ENCODE data around the gene LSAMP.

LSAMP gene

GRCh38 chr3:116285781-116286421 is 159.4 kb downstream of the LSAMP start:
- DNase-seq: no peak

- DNase-seq: no peak
These were observed 163.8 kb downstream of the LSAMP start for GRCh38 chr3:116281313-116282143.

DNA sequence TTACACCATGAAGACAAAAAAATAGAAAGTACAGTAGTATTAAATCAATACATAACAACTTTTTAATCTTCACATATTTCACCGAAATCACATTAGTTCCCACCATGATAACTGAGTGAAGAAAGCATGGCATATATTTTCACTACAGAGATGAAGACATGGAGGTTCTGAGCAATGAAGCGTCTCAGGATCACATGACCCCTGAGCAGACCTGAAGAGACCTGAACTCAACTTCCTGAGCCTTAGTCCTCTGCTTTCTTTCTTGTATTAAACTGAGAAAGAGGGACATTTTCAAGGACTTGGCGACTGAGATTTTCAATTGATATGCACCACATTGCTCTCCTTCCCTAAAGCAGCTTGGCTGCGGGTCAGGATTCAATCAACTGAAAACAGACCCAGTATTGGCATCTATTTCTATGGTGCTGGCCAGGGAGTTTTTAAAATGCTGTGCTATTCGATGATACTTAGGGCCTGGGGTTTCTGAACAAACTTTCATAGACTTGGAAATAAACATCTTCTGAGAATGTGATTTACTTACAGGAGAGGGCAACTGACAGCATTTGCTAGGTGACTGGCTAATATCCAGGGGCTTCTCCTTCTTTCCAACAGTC is 165.1 kb downstream of the LSAMP start:
- DNase-seq: no peak

DNA sequence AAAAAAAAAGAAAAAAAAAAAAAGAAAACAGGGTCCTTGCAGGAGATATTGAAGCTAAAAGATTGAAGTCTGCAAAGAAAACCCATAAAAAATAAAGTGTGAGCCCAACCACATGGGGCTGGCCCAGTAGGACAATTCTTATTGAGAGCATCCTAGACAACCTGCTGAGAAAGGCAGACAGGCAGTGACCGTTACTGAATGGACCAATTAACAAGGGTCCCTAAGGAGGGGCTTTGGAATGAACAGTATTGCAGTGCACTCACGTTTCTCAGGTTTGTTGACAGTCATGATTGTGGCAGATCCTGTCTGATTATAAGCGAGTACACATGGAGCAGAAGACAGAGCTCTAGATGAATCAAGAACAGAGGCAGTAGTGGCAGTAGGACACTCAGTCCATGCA is 168.6 kb downstream of the LSAMP start:
- no peak for DNase-seq

DNA sequence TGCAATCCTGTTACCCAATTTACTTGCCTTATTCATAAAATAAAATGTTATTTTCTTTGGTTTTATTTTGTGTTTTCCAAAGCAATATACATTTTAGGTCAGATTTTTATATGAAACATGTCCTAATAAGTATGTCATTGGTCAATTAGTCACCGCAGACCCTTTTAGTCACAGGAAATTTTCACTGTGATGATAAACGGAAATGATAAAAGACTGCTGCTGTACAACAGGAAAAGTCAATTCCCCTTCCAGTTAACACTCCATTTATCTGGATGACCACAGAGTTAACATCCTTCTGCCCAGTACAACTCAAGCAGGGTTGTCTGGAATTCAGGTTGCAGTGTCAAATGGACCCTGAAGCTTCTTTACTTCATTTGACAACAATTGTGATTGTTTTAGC is 175.2 kb downstream of the LSAMP start:
- no peak for DNase-seq

DNA sequence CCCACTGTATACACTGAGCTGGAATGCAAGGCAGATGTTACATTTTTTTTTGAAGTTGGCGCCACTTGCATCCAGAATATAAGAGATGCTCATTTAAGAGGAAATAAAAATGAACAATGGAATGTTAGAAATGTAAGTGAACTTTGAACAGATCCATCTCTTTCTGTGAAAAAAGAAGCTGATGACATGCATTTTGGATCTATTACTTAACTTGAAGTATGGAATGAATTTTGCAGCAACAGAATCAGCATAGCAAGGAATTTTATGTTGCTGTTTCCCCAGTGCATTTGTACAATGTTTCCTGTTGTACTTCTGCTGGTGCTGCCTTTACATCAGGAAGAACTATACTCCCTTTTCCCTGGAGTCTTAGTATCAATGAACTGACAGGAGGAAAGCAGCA is 178.2 kb downstream of the LSAMP start:
- DNase-seq: no peak

GRCh38 chr3:116265976-116266584 is 179.2 kb downstream of the LSAMP start:
- no peak for DNase-seq

DNA sequence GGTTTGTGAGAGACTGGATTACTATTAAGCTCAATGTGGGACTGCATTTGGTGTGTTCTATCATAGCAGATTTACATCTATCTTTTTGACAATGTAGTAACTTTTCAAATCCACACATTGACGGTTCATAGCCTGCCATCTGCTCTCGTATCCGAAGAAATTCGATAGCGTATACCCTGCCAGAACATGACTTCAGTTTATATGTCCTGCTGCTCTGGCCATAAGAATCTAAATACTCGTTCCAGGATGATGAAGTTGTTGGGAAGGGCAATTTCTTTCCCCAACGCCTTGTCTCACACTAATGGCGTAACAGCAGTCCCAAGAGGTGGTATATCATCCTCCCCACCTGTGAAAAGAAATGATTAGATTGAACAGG is 180.0 kb downstream of the LSAMP start:
- no peak for DNase-seq

DNA sequence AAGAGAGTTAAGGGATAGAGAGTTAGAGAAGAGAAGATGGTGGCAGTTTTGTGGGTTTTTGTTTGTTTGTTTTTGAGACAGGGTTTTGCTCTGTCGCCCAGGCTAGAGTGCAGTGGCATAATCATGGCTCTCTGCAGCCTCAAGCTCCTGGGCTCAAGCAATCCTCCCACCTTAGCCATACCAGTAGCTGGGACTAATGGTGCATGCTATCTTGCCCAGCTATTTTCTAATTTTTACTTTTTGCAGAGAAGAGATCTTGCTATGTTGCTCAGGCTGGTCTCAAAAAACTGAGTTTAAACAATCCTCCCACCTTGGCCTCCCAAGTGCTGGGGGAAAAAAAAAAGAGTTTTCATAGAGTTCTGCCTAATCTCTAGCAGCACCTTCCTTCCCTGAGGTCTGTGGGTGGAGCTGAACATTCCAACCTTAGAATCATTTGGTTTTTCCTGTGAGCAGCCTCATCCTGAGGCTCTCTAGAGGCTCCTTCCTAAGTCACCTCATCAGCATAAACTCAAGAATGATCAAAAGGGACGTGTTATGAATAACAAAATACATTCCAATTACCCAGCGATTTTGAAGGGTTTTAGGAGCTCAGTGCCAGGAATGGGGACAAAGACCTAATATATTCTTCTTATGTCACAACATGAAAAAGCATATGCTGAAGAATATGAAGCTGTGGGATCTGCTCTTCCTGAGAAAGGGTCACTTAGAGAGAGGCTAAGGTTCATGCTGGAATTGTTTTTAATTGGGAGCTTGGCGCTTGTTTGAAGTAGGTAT is 180.6 kb downstream of the LSAMP start:
- DNase-seq: no peak

GRCh38 chr3:116263842-116264545 is 181.3 kb downstream of the LSAMP start:
- DNase-seq: no peak

GRCh38 chr3:116260491-116260890 is 184.8 kb downstream of the LSAMP start:
- no peak for DNase-seq

DNA sequence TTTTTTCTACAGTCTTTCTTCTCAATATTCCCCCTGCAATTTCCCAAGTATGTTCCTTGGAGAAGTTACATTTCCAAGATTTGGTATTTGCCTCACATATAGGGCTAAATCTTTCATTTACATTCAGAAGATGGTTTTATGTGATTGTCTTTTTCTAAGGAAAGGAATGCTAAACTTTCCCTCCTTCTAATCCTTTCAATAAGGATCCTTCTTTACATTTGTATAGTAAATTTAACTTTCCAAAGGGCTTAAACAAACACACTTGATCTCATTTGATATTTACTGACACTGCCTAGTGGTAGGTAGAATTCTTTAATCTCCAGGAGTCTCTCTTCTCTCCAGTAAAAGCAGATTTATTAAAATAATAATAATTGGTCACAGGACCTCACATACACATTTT is 185.3 kb downstream of the LSAMP start:
- no peak for DNase-seq

DNA sequence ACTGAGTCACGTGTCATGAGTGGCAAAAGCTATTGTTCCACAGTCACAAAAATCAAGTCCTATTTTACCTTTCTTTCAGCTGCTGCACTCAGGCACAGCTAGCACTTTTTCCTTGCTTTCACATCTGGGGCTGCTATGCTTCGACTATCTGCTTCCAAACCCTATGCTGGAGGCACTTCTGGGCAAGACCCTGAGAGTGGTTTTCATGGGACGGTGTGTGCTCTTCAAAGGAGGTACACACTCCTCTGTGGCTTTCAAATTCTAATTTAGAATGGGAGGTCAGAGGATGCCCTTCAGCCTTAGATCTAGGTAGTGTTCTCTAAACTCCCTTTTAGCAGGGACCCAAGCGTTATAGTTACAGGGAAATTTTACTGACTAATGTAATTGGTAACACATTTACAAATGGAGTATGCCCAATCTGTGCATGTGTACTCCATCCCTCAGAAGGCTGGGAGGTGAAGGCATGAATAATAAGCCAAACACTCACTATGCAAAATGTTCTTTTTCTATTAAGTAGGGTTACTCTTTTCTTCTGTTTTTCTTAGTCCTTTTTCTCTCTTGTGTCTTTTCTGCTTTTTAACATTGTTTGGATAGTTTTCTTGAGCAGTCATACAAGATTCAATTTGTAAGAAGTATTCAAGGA is 188.3 kb downstream of the LSAMP start:
- no peak for DNase-seq

DNA sequence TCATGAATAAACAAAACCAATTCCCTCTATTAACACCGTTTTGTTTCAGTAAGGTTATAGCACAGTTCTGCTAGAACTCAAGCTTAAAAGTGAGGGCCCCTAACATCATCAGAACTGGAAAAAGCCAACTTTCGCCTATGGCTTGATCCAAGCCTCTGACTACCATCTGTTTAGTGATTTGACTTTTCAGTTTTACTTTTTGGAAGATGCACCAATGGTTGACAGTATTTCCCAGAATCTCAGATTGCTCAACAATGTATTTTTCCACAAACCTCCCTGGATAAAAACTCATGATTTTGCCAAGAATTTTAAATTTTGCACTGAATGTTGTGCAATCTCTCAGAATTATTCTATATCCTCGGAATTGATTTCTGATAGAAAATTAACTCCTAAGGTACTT is 190.7 kb downstream of the LSAMP start:
- DNase-seq: no peak

DNA sequence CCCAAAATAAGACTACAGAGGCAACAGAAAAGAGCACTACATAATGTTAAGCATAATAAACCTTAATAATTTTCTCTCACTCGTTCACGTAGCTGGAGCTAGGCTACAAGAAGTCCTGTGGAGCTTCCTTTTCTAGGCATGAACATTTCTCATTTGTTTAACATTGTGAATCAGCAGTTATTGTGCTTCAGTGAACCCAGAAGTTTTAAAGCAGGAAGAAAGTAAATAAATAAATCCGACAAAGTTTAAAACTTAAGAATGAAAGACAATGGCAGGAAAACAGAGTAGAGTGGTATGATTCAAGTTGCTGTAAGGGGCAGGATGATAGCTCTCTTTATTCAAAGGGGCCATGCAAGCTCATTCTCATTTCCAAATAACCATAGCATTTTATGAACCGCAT is 191.8 kb downstream of the LSAMP start:
- no peak for DNase-seq

DNA sequence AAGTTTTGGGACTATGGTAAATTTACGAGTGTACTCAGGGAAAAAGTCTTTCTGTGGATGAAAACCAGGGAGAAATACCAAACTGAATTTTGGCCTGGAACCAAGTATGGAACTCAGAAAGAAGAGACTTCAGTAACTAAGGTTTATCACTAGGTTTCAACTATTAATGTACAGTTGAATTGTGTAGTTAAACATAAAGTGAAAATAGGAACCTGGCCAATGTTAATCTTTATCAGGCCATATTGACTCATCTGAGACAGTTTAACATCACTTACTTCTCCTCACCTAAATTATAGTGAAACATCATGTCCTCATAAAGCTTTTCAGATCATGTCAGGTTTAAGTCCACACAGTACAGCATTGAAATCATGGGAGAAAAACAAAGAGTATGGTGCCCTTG is 197.7 kb downstream of the LSAMP start:
- DNase-seq: no peak

DNA sequence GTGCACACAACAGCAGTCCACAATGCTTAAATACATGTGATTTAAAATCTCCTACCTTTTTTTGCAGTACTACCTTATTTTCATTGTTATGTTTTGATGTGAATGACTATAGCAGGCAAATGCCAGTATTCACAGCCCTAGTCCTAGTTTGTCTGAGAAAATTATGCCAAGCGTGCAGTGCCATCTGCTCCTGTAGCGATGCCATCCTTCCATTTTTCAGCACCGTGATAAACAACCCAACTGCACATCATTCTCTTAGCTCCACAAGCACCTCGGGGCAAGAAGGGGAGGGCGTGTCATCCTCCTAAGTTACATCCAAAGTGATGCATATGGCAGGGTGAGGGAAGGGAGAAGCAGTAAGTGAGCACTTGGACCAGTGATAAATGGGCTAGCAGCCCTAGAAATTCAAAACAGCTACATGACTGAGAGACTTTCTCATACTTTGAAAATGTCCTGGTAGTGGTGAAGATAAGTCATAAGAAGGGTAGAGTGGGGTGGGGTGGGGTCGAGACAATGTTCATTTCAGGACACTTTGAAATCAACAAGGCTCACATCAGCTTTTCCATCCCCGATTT is 198.8 kb downstream of the LSAMP start:
- no peak for DNase-seq

GRCh38 chr3:116242825-116243224 is 202.5 kb downstream of the LSAMP start:
- no peak for DNase-seq

GRCh38 chr3:116241677-116242076 is 203.6 kb downstream of the LSAMP start:
- no peak for DNase-seq

DNA sequence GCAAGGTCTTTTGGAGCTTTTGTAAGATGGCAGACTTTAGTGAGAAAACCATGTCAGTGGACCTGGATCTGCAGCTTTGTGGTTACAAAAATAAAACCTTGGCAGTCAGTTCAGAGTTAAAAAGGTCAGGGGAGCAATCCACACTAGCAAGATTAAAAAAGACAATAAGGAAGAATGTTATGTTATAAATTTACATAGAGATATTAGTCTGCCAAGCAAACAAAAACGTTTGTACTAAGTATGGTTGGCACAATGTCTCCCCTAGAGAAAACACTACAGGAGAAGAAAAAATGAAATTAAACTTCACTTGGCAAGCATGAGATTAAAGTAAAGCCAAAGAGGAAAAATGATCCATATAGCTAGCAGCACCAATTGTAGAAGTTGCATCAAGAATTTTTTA is 205.0 kb downstream of the LSAMP start:
- no peak for DNase-seq

DNA sequence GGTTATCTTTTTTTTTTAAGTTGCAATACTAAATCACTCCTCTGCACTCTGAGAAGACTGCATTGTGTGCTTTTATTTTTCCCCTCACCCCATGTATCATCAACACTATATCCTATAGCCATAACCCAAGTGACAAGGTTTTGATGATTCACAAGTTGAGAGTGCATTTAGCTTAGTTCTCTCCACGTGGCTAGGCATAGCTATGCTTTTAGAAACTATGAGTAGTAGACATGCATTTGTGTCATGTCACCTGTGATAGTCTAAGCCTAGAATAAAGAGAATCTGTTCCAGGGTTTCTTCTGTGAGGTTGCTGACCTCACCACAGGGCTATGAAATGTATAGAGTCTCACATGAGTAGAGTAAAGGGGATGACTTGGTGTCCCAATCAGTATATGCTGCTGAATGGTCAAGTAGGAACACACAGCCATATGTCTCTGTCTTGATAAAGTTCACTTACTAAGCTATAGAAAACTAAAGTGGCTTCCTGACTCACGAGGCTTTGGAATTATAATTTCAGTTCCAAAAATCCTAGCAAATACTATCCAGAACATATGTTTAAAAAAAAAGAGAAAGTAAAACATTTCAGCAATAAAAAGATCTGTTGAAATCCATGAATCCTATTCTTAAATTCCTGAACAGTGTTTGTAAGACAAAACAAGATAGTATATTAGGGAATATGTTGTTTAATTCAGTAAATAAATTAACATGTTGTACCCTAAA is 206.3 kb downstream of the LSAMP start:
- DNase-seq: no peak

Measured in NCI-H526 (cell line).